ENCODE results near the gene AVP.

DNA sequence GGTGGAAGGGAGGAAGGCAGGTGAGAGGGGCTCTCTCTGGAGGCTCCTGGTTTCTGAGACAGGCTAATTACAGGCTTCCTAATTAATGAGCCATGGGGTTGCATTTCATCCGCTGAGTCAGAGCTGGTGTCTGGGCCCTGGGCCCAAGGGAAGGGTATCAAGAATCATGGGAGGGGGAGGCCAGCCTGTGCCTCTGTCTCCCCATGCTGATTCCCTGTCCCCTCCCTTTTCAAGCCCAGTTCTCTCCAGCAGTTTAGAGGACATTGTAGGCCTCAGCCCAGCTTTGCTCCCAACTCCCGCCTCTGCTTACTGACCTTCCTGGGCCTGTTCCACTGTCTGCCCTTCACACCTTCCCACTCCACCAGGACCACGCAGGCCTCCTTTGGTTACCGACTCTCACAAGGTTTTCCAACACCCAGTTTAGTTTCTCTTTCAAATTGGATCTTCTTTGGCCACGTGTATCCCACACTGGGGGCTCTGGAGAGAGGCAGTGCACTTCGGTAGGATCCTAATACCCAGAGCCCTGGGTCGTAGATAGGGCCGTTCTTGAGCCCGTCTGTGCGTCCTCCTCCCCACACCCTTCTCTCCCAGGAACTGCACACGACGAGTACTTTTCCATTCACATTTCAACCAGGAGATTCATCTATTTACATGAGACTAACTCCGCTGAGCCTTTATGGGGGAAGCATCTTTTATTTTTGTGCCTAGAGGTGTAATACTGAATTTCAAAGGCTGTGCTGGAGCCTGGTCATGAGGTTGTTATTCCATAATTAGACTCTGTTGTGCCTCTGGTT is 18.2 kb upstream of the AVP start:
- TF ChIP-seq POLR2A (IDR thresholded peaks at IDR 0.05; ENCODE audit: low read depth, low read length) (no peak), POLR2AphosphoS5 (IDR thresholded peaks at IDR 0.05; ENCODE audit: low read depth, low read length) (no peak), TAF1 (IDR thresholded peaks at IDR 0.05; ENCODE audit: borderline replicate concordance, low read depth, low read length) (no peak)

Data from GM12892 (cell line).